Dendritic cell treated with granulocyte-macrophage colony-stimulating factor and Interleukin-4, amounts not matched to agents 40 ng/mL and 50 ng/mL, for 4 days (primary cell): ENCODE measurements around the gene NGRN.
A peak's percentile ranks its signal among the peaks of the same experiment; 100 is the strongest.

Experiments
- H3K27ac Mint-ChIP-seq: one replicate; pipeline ENCODE4 v1.8.0; 2022; ENCODE audit warnings: mild to moderate bottlenecking, mixed read lengths
- H3K27me3 Mint-ChIP-seq: one replicate; pipeline ENCODE4 v1.8.0; 2022; ENCODE audit warnings: mild to moderate bottlenecking, mixed read lengths
- H3K36me3 Mint-ChIP-seq: one replicate; pipeline ENCODE4 v1.8.0; 2022; ENCODE audit warnings: low read depth, mixed read lengths
- H3K4me1 Mint-ChIP-seq: one replicate; pipeline ENCODE4 v1.8.0; 2022; ENCODE audit warnings: low read depth, mixed read lengths
- H3K4me3 Mint-ChIP-seq: one replicate; pipeline ENCODE4 v1.8.0; 2022; ENCODE audit warnings: mild to moderate bottlenecking, moderate library complexity, mixed read lengths
- H3K9me3 Mint-ChIP-seq: one replicate; pipeline ENCODE4 v1.8.0; 2022; ENCODE audit warnings: mixed read lengths
- intact Hi-C: fragments of 100-400 bp; cut with micrococcal nuclease; formaldehyde crosslinking; loops from one replicate; pipeline ENCODE4 v1.15.0; 2022

Gene NGRN

GRCh38 chr15:90265271-90266060 lies at the start of gene NGRN:
Gene NGRN (plus strand): TSS chr15:90265672. CDS start chr15:90265713, 41 bp downstream.
- peak within 1 kb of the TSS; percentile 97 for H3K27ac Mint-ChIP-seq
- intact Hi-C loops = loop anchor here (2.0 kb wide), 2 partner anchors 17 to 31 kb away; partner anchors contain the start of genes GDPGP1 and TTLL13
- peak within 1 kb of the TSS; percentile 94 for H3K4me3 Mint-ChIP-seq
- no peaks in the 10 kb centered on the region for H3K27me3 Mint-ChIP-seq
- peaks cover 49% of the 10 kb centered on the region for H3K36me3 Mint-ChIP-seq
- peaks cover 52% of the 10 kb centered on the region for H3K4me1 Mint-ChIP-seq
- H3K9me3 Mint-ChIP-seq = no peaks in the 10 kb centered on the region

GRCh38 chr15:90217671-90218394 lies 47.6 kb upstream of the NGRN start:
- Mint-ChIP-seq H3K9me3 (no peaks in the 10 kb centered on the region), H3K27ac (no peak overlapping the region), H3K4me1 (peaks cover 24% of the 10 kb centered on the region), H3K27me3 (no peaks in the 10 kb centered on the region), H3K4me3 (no peak overlapping the region), H3K36me3 (peaks cover 61% of the 10 kb centered on the region)
- intact Hi-C loops = no loop called here

- intact Hi-C loops = loop anchor here (10.0 kb wide), 1 partner anchor 135 kb away; no protein-coding TSS in a partner anchor
- Mint-ChIP-seq H3K4me3 (no peak overlapping the region), H3K4me1 (peaks cover 12% of the 10 kb centered on the region), H3K36me3 (peaks cover 79% of the 10 kb centered on the region), H3K27me3 (no peaks in the 10 kb centered on the region), H3K27ac (no peak overlapping the region), H3K9me3 (no peaks in the 10 kb centered on the region)
Measured at GRCh38 chr15:90219421-90220141, 45.9 kb upstream of the NGRN start.

GRCh38 chr15:90221246-90221900 lies 44.1 kb upstream of the NGRN start:
- Mint-ChIP-seq H3K9me3 (no peaks in the 10 kb centered on the region), H3K27me3 (no peaks in the 10 kb centered on the region), H3K4me1 (peaks cover 8% of the 10 kb centered on the region), H3K4me3 (no peak overlapping the region), H3K36me3 (peaks cover 91% of the 10 kb centered on the region), H3K27ac (no peak overlapping the region)
- intact Hi-C loops = loop anchor here (10.0 kb wide), 1 partner anchor 137 kb away; no protein-coding TSS in a partner anchor

- Mint-ChIP-seq H3K27ac (no peak overlapping the region), H3K4me1 (peaks cover 8% of the 10 kb centered on the region), H3K36me3 (peaks cover 94% of the 10 kb centered on the region), H3K9me3 (no peaks in the 10 kb centered on the region), H3K27me3 (no peaks in the 10 kb centered on the region), H3K4me3 (no peak overlapping the region)
- intact Hi-C loops = loop anchor here (10.0 kb wide), 1 partner anchor 138 kb away; no protein-coding TSS in a partner anchor
Measured at GRCh38 chr15:90222547-90222946, 42.9 kb upstream of the NGRN start.

- H3K4me3 Mint-ChIP-seq = no peak overlapping the region
- intact Hi-C loops = loop anchor here (10.0 kb wide), 1 partner anchor 139 kb away; no protein-coding TSS in a partner anchor
- peaks cover 94% of the 10 kb centered on the region for H3K36me3 Mint-ChIP-seq
- no peak overlapping the region for H3K27ac Mint-ChIP-seq
- no peaks in the 10 kb centered on the region for H3K27me3 Mint-ChIP-seq
- H3K9me3 Mint-ChIP-seq = no peaks in the 10 kb centered on the region
- H3K4me1 Mint-ChIP-seq = peaks cover 8% of the 10 kb centered on the region
Measured at GRCh38 chr15:90223441-90224165, 41.9 kb upstream of the NGRN start.

- Mint-ChIP-seq H3K36me3 (peaks cover 97% of the 10 kb centered on the region), H3K9me3 (no peaks in the 10 kb centered on the region), H3K27ac (no peak overlapping the region), H3K4me1 (peaks cover 10% of the 10 kb centered on the region), H3K4me3 (no peak overlapping the region), H3K27me3 (no peaks in the 10 kb centered on the region)
- intact Hi-C loops = loop anchor here (10.0 kb wide), 1 partner anchor 140 kb away; no protein-coding TSS in a partner anchor
Measured at GRCh38 chr15:90225047-90225446, 40.4 kb upstream of the NGRN start.

- Mint-ChIP-seq H3K27me3 (no peaks in the 10 kb centered on the region), H3K27ac (no peak overlapping the region), H3K36me3 (peaks cover 97% of the 10 kb centered on the region), H3K4me1 (peaks cover 16% of the 10 kb centered on the region), H3K9me3 (no peaks in the 10 kb centered on the region), H3K4me3 (no peak overlapping the region)
- intact Hi-C loops = loop anchor here (10.0 kb wide), 1 partner anchor 141 kb away; no protein-coding TSS in a partner anchor
Measured at GRCh38 chr15:90225504-90226234, 39.8 kb upstream of the NGRN start.

- H3K4me3 Mint-ChIP-seq = no peak overlapping the region
- intact Hi-C loops = loop anchor here (10.0 kb wide), 1 partner anchor 143 kb away; no protein-coding TSS in a partner anchor
- H3K36me3 Mint-ChIP-seq = peaks cover 93% of the 10 kb centered on the region
- H3K27ac Mint-ChIP-seq = no peak overlapping the region
- H3K9me3 Mint-ChIP-seq = no peaks in the 10 kb centered on the region
- H3K27me3 Mint-ChIP-seq = no peaks in the 10 kb centered on the region
- peaks cover 33% of the 10 kb centered on the region for H3K4me1 Mint-ChIP-seq
Measured at GRCh38 chr15:90227336-90227735, 38.1 kb upstream of the NGRN start.

GRCh38 chr15:90227816-90228772 lies 37.4 kb upstream of the NGRN start:
- intact Hi-C loops = loop anchor here (10.0 kb wide), 1 partner anchor 143 kb away; no protein-coding TSS in a partner anchor
- no peaks in the 10 kb centered on the region for H3K9me3 Mint-ChIP-seq
- H3K27me3 Mint-ChIP-seq = no peaks in the 10 kb centered on the region
- H3K36me3 Mint-ChIP-seq = peaks cover 90% of the 10 kb centered on the region
- H3K4me1 Mint-ChIP-seq = peaks cover 41% of the 10 kb centered on the region
- H3K27ac Mint-ChIP-seq = no peak overlapping the region
- no peak overlapping the region for H3K4me3 Mint-ChIP-seq

- intact Hi-C loops = loop anchor here (10.0 kb wide), 1 partner anchor 144 kb away; no protein-coding TSS in a partner anchor
- Mint-ChIP-seq H3K4me1 (peaks cover 42% of the 10 kb centered on the region), H3K36me3 (peaks cover 83% of the 10 kb centered on the region), H3K4me3 (no peak overlapping the region), H3K27me3 (no peaks in the 10 kb centered on the region), H3K27ac (peak overlapping the region; percentile 14), H3K9me3 (no peaks in the 10 kb centered on the region)
Measured at GRCh38 chr15:90228960-90229359, 36.5 kb upstream of the NGRN start.
